ENCODE measurements around the gene BPGM.
"Not testable (repeated sequence)": the region's sequence is repeated elsewhere in the genome, so short reads cannot be mapped to it uniquely, and the experiment has no call there.

BPGM gene

DNA sequence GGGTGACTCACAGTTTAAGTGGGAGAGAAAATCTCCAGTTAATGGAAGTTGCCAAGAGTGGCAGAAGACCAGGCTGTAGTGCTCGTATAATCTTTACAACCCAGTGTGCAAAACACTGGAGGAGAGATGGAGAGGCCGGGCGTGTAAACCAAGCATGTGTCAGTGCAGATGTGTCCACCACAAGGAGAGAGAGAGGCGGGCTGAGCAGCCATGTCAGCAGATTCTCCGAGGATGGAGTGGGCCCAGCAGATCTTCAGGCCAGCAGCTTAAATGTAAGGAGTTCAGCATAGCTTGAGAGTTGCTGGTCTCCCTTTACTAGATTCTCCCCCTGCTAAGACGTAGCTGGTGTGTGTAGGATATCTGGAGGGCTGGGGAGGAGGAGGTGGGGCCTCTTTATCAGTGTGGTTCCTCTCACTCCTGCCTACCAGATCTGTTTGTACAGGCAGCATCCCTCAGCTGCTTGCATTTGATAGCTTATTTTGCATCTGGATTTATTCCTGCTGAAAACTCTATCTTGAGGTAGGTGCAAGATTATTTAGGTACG lies 13.7 kb downstream of the BPGM start:
- in situ Hi-C loops (cut with HindIII; ENCODE audit: low sequenced_read_pairs) = no loop called here

DNA sequence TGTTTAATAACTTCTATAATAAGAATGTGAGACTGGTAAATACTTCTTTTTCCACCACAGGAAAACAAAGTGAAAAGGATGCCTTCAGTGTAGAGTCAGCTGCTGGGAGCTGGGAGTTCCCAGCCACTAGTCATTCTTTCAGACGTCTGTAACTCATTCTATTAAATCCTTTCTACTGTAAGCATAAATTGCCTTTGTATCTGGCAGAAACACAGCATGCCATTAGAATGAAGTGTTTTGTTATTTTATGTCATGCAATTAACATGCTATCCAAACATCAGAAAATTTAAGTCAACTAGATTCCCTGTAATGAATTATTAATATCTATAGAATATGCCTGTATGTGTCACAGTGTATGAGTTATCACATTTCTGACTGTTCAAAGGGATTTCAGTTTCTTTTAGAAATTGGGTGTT lies 14.3 kb downstream of the BPGM start:
- in situ Hi-C loops (cut with HindIII; ENCODE audit: low sequenced_read_pairs) = no loop called here

DNA sequence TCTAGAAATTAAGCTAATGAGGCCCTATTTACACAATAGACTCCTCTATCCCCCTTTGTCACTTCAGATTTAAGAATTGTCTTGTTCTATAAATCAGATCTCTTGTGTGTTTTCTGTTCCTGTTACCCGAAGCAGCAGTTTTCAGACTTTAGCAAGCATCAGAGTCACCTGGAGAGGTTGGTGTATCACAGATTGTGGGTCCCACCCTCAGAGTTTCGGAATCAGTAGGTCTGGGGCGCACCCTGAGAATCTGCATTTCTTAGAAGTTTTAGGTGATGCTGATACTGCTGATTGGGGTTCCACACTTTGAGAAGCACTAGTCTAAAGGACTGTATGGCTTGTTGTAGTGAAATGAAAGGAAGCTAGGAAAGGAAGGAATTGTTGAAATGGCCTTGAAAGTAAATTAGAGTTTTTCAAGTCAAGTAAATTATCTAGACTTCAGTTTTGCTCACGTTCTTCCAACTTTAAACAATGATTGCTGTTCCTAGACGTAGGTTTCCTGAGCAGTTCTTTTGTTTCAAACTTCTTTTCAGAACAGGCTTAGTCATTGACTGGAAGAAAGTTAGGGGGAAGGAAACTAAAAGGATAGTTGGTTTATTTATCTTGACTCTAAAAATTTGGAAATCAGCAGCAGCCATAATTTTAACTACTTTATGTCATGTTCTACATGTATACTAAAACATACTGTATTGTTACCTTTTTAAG lies 15.7 kb downstream of the BPGM start:
- in situ Hi-C loops (cut with HindIII; ENCODE audit: low sequenced_read_pairs) = no loop called here

DNA sequence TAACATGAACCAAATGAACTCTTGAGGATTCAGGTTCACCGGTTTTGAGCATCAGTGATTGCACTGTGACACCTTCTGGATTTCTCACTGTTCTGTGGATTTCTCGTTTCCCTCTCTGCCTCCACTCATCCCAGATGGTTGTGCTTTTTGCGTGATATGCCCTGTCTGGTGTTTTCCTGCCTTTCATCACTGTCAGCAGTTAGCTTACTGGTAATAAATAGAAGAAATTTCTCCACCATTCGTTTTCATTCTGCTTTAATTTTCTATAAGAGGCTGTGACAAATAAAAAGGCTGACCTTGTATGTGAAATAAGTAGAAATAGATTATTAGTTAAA lies 16.2 kb downstream of the BPGM start:
- in situ Hi-C loops (cut with HindIII; ENCODE audit: low sequenced_read_pairs) = no loop called here

DNA sequence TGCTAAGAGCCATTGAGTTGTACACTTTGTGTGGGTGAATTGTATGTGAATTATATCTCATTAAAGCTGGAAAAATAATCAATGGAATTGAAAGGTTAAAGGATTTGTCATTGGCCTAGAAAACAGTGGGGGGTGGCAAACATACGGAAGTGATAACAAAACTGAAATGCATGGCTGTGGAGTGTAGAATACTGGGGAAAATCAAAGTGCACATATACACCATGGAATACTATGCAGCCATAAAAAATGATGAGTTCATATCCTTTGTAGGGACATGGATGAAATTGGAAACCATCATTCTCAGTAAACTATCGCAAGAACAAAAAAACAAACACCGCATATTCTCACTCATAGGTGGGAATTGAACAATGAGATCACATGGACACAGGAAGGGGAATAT lies 18.4 kb downstream of the BPGM start:
- in situ Hi-C loops (cut with HindIII; ENCODE audit: low sequenced_read_pairs) = not testable (repeated sequence)

DNA sequence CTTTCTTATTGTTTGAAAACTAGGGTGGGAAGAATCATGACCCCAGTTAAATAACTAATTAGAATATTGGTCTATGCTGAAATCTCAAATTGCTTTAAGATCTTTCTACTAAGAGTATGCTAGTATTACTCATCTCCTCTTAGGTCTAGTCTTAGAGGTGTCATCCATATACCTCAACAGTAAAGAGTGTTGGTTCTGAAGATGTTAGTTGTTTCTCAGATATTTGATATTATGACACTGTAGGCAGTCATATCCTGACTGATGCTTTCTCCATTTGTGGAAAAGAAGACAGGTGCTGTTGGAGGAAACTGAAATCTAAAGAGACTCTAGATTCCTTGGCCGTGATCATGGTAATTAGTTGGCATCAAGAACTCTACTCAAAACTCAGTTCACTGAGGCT lies 21.2 kb downstream of the BPGM start:
- in situ Hi-C loops (cut with HindIII; ENCODE audit: low sequenced_read_pairs) = no loop called here

DNA sequence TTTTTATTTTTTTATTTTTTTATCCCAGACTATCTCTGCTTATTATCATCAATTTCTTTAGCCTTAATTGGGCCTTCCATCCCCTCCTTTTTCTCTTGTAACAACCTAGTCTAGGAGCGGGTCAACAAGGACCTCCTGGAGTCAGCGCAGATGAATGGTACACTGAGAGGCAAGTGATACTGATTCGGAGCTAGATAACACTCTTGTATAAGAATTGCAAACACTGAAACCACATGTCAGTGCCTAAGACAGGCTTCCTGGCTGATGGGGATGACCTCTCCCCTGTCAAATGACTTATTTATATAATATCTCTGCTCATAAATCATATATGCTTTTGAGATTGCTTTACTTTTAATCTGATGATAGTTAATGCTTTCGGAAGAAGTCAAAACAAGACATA lies 22.7 kb downstream of the BPGM start:
- in situ Hi-C loops (cut with HindIII; ENCODE audit: low sequenced_read_pairs) = no loop called here

DNA sequence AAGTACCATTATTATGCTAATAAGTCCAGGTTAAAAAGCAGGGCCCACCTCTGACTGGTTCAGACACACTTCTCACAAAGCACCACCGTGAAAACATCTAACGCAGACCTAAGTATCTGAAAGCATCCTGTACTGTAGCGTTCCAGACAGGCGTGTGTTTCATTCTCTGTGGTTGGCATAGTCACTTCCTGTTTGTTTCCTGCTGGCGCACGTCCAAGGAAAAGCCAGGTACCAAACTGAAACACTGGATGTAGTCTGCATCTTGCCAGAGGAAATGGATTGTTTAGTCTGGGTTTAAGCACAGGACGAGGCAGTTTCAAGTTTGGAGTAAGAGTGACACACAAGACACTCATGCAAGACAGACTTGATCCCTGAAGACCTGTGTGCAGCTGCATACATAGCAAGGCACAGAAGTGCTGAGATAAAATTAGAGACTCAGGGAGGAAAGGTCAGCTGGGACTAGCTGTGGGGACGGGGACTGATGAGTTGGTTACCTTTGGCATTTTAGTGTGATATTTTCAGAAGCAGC lies 23.3 kb downstream of the BPGM start:
- in situ Hi-C loops (cut with HindIII; ENCODE audit: low sequenced_read_pairs) = no loop called here

DNA sequence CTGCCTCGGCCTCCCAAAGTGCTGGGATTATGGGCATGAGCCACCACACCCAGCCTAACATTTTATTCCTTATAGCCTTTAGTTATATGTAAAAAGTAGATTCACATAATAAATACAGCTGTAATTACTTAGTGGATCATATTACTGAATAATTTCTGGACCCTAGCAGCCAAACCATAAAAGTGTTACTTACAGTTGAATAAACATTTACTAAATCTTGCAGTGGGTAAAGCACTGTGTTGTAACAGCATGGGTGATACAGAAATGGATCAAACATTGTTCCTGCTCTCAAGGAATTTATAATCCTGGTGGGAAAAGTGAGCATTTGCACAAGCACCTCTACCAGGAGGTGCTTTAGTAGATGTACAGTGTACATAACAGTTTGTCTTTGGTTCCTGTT lies 25.0 kb downstream of the BPGM start:
- in situ Hi-C loops (cut with HindIII; ENCODE audit: low sequenced_read_pairs) = no loop called here

DNA sequence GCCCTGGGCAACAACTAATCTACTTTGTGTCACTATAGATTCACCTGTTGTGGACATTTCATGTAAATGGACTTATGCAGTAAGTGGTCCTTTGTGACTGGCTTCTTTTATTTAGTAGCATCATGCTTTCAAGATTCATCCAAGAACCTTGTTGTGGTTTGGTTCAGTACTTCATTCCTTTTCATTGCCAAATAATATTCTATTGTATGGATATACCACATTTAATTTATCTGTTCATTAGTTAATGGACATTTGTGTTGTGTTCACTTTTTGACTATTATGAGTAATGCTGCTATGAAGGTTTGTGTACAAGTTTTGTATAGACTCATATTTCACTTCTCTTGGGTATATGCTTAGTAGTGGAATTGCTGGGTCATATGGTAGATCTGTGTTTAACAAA lies 27.8 kb downstream of the BPGM start:
- in situ Hi-C loops (cut with HindIII; ENCODE audit: low sequenced_read_pairs) = no loop called here

DNA sequence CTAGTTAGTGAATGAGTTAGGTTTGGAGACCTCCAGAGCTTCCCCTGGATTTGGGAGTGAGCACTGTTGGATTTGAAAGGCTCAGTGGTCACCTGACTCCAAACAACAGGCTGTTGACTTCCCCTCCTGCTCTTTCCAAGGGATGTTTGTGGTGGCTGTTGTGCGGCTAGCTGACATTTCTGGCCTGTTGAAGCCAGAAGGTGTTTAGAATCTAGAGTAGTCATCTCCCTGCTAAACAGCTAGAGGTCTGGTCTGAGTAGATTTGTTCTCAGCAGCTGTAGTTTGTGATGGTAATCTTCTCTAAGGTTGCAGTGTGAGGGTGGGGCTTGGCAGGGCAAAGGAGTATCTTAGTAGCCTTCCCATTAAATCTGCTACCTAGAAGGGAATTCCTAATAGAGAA lies 30.1 kb downstream of the BPGM start:
- in situ Hi-C loops (cut with HindIII; ENCODE audit: low sequenced_read_pairs) = no loop called here

DNA sequence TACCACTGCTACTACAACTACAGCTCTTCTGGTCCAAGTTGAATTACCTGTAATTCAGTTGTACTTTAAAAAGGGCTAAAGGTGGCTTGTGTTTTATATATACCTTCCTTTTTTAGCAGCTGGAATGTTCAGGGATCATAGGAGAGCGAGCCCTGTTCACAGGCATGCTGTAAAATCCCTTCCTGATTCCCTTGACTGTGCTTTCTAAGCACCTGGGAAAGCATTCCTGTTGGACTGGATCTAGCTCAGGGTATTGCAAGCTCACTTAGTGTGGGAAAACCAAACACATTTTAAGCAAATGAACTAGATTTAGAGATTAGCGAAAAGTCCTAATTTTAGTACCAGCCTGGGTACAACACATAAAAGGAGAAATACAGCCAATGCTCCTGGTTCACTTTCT lies 31.5 kb downstream of the BPGM start:
- in situ Hi-C loops (cut with HindIII; ENCODE audit: low sequenced_read_pairs) = no loop called here

DNA sequence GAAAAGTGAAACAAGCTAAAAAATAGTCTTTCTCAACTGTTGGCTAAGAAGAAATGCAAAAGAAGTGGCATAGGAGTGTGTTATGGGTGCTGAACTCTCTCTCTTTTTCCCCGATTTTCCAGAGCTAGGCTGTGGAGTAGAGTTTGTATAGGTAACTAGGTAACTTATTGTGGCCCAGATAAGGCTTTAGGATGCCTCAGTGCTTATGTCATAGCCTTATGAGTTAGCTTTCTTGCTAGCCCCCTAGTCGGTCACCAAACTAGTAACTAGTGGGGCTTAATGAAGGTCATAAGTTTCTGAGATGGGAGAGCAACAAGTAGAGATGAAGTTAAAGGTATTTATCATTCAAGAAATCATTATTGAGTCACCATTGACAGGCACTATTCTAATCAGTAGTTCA lies 32.4 kb downstream of the BPGM start:
- in situ Hi-C loops (cut with HindIII; ENCODE audit: low sequenced_read_pairs) = no loop called here

DNA sequence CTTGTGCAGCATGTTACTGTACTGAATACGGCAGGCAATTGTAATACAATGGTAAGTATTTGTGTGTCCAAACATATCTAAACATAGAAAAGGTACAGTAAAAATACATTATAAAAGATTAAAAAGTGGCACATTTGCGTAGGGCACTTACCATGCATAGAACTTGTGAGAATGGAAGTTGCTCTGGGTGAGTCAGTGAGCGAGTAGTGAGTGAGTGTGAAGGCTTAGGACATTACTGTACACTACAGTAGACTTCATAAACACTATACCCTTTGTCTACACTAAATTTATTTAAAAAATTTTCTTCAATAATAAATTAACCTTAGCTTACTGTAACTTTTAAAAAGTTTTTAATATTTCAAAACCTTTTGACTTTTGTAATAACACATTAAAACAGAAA lies 37.5 kb downstream of the BPGM start:
- in situ Hi-C loops (cut with HindIII; ENCODE audit: low sequenced_read_pairs) = no loop called here

DNA sequence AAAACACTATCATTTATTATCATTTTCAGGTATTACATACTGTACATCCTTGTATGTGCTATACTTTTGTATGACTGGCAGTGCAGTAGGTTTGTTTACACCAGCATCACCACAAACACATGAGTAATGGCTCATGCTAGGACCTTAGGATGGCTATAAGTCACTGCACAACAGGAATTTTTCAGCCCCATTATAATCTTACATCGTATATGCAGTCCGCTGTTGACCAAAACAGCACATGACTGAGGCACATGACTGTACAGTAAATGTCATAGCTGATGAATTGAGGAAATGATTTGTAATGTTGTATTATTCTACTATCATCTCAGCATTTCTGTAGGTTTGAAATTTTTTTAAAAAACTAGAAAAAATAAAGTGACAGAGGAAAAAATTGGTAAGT lies 38.6 kb downstream of the BPGM start:
- in situ Hi-C loops (cut with HindIII; ENCODE audit: low sequenced_read_pairs) = no loop called here

DNA sequence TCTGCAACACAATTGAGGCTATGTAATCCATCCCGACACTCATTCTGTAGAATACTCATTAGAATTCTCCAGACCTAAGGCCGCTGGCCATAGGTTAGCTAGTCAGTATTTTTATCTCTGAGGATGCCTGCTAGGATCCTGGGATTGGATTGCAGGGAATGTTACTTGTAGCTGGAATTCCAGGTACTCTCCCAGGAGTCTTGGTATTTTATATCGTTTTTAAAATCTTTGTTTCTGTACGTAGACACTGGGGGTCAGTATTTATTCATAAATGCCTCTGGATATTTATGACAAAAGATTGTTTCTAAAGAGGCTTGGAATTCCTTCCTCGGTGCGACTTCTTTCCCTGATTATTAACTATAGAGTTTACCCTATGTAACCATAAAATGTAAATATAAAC lies 40.1 kb downstream of the BPGM start:
- in situ Hi-C loops (cut with HindIII; ENCODE audit: low sequenced_read_pairs) = no loop called here

DNA sequence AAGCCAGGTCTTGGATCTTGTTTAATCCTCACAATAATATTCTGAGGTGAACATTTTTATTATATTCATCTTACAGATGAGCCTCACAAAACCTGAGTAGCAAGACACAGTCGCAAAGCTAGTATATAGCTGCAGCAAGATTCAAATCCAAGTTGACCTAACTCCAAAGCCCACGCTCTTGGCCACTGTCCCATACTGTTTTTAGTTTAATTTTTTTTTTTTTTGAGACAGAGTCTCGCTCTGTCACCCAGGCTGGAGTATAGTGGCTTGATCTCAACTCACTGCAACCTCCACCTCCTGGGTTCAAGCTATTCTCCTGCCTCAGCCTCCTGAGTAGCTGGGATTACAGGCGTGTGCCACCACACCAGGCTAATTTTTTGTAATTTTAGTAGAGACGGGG lies 42.9 kb downstream of the BPGM start:
- in situ Hi-C loops (cut with HindIII; ENCODE audit: low sequenced_read_pairs) = not testable (repeated sequence)

DNA sequence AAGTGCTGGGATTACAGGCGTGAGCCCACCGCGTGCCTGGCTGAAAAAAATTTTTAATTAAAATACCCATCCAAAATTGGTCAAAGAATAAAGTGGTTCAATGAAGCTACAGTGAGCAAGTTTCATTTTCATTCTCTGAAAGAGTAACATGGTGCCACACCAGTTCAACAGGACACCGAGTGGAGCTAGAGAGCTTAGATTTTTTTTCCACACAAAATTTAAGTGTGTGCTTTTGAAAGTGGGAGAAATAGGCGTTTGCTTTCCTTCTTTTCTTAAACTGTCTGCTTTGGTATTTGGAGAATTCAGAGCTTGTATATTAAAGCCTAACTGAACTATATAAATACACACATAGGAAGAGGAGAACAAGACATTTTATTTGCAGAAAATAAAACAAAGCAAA lies 43.4 kb downstream of the BPGM start:
- in situ Hi-C loops (cut with HindIII; ENCODE audit: low sequenced_read_pairs) = no loop called here

DNA sequence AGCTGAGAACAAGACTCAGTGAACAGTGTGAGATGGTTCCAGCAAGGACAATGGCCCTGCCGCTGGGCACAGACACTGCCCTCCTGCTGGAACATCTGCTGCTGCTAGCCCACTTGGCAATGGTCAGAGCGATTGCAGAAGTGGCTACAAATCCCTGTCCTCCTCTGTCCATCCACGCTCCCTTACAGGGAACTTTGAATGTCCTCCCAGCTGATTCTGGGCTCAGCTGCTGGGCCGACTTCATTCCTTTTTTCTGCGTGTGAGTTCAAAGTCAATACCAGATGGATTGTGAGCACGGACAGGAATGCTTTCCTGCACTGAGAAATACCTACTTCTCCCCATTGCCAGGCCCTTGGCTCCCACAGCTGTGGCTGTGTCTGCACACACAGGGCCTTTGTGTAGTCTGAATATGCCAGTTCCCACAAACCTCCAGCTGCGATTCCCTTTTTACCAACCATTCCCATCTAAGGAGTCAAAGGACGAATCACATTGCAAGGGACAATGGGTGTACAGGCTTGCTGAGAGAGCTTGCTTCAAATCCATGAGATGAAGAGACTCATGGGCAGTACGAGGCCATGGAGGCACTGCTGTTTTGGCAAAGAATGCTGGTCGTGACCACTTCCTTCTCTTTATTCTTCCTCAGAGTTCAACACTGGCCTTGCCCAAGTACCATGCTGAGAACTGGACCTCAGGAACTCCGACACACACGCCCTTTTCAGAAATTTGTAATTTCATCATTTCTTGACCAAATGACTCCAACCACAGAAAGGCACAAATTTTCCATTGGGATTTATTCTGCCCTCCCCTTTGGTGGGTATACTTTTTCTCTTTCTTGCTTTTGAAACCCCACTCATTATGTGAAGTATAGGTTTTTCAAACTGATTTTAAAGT lies 44.2 kb downstream of the BPGM start:
- in situ Hi-C loops (cut with HindIII; ENCODE audit: low sequenced_read_pairs) = no loop called here

DNA sequence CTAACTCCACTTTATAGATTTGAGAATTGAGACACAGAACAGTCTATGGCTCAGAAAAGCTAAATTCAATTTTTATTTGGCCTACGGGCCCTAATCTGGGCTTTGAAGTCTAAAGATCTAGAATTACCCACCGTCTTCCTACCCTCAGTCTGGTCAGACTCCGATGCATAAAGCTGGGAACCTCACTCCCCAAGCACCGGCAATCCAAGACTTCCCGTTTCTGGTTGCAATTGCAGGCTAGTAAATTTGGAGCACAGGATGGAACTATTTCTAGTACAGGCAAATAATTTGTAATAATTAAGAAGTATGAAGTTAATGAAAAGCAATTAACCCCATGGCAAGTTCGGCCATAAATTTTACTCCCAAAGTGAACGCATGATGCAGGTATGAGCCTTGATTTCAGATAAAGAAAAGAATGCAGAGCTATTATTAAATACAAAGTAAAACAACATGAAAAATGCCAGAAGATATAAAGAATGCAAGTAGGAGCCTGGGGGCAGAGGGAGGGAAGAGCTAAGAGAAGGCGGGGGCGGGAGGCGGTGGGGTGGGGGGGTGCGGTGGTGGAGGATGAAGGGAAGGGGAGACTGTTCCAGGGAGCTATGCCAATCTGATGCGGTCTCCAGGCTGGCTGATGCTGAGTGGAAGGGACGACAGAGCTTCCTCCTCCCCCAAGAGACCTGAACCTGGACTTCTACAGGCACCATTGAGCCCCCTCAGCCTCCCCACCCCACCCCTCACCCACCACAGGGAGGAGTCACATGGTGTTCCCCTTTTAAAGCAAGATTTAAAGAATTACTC lies 45.1 kb downstream of the BPGM start:
- in situ Hi-C loops (cut with HindIII; ENCODE audit: low sequenced_read_pairs) = no loop called here

DNA sequence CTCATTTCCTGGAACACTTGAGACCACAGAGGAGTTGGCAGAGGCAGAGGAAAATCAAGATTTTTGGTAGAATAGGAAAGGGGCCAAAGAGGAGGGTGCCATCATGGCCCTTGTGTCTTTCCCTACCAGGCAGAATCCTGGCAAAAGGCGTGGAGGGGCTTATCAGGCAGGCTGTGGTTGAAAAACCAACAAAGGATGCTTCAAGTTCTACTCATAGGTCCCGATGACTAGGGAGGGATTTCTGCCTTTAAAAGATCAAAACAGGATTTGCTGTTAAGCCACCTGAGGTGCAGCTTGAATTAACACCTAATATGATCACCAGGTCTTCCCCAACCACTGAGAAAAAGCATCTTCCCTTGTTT lies 45.7 kb downstream of the BPGM start:
- in situ Hi-C loops (cut with HindIII; ENCODE audit: low sequenced_read_pairs) = no loop called here
